Stimulated activated CD4-positive, alpha-beta T cell treated with anti-CD3 and anti-CD28 coated beads, Interleukin-2, amount 100 ng/mL, for 24 hours (primary cell): ENCODE results near the gene GPR142.

Experiments
- DNase-seq, 2 donors: peaks; one replicate each; pipeline ENCODE4 v3.0.0-alpha.2; 2020

Gene GPR142

GRCh38 chr17:74367206-74367605 lies at the start of gene GPR142:
Gene GPR142, plus strand, starts transcription at chr17:74367506. Its CDS starts 2,035 bp downstream, at chr17:74369541.
- no peak for DNase-seq

- no peak for DNase-seq
Measured at GRCh38 chr17:74318391-74318790, 48.9 kb upstream of the GPR142 start.

GRCh38 chr17:74324521-74324920 lies 42.8 kb upstream of the GPR142 start:
- no peak for DNase-seq

DNA sequence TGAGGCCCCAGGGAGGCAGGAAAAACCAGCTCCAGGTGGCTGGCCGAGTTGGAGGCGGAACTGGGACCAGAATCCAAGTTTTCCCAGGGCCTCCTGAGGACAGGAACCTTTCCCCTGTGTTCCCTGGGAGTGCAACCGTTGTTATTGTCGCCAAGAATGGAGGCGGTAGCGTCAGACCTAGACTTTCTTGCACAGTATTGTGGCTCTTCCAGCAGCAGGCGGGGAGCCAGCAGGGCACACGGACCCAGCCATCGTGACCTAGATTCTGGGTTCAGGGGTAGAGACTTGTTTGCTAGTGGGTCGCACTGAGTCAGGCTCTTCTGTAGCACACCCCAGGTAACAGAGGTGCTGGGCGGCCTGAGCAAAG lies 41.9 kb upstream of the GPR142 start:
- no peak for DNase-seq

DNA sequence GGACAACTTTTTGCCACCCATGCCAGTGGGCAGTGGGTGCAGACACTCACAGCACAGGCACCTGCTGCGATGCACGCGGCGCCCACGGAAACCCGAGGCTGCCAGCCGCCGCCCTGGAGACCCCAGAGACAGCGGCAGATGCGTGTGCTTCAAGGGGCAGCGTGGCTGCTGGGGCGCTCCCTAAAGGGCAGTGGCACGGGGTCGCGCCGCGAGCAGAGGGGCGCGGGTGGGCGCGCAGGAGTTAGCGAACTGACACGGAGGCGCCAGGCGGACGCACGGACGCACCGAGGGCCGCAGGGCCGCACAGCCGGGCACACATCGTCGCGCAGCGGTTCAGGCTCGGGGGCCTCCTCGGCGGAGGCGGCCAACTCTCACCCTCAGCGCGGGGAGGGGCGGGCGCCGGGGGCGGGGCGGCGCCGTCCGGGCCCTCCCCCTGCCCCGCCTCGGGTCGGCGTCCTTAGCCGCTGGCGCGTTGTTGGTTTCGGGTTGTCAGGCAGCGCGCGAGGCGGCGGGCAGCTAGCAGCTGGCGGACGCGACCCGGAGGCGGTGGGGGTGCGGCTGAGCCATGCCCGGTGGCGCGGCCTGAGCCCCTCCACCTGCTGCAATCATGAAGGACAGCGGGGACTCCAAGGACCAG lies 41.4 kb upstream of the GPR142 start, which contains the start of gene KIF19:
TSS of gene KIF19 (plus strand) at position 484 of the 637 bp plus-strand sequence. CDS start at position 608, 124 bp downstream.
- peak; percentile 54 to 70 for DNase-seq

DNA sequence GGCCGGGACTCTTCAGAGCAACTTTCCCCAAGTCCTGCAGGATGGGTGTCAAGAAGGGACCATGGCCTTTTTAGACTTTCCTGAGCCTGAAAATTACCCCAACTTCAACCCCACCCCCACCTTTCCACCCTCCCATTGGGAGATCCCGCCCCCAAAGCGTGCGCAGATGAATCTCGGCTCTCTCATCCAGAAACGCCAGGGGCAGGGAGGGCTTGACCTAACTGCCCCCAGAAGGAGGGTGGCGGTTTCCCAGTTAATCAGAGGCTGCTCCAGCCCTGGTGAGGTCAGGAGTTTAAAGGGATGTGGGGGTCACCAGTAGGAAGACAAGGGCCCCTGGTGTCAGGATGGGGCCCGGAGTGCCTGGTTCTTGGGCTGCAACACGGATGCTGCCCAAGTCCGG lies 40.8 kb upstream of the GPR142 start:
- DNase-seq = no peak

GRCh38 chr17:74328487-74328886 lies 38.8 kb upstream of the GPR142 start:
- DNase-seq = no peak

DNA sequence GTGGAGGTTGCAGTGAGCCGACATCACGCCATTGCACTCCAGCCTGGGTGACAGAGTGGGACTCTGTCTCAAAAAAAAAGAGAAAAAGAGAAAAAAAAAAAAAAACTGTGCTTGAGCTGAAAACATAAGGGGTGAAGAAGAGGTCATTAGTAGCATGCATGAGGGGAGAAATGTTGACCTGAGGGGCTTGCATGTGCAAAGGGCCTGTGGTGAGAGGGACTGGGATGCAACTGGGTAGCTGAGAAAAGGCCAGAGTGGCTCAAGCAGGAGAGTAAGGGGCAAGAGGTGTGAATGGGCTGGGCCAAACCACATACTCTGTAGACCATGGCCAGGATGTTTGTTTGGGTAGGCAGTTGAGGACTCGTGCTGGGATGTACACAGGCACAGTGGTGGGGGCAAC lies 37.9 kb upstream of the GPR142 start:
- DNase-seq = no peak

GRCh38 chr17:74330446-74330845 lies 36.9 kb upstream of the GPR142 start:
- no peak for DNase-seq

DNA sequence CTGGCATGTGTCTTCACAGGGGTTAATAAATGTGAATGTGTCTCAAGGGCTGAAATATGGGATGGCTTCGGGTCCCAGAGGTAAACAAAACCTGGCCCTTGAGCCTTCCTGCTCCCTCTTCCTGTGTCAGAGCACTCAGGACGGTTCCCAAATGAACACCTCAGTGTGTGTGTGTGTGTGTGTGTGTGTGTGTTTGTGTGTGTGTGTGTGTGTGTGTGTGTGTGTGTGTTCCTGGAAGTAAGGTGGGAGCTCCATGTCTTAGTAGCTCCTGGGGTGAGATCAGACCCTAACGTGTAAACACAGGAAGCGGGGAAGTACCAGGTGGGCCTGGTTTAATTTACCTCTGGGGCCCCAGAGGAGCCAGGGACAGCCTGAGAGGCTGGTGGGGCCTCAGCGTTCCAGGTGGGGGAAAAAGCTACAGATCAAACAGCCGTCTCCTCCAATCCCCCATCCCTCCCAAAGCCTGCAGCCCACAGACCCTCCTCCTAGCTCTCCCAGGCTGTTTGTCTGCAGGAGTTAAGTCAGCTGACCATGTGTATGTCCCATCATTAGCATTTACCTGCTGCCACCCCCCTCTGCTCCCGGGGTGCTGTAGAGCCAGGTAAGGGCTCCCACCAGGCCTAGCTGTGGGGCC lies 35.2 kb upstream of the GPR142 start:
- DNase-seq = no peak

GRCh38 chr17:74332763-74333283 lies 34.5 kb upstream of the GPR142 start:
- DNase-seq = no peak

DNA sequence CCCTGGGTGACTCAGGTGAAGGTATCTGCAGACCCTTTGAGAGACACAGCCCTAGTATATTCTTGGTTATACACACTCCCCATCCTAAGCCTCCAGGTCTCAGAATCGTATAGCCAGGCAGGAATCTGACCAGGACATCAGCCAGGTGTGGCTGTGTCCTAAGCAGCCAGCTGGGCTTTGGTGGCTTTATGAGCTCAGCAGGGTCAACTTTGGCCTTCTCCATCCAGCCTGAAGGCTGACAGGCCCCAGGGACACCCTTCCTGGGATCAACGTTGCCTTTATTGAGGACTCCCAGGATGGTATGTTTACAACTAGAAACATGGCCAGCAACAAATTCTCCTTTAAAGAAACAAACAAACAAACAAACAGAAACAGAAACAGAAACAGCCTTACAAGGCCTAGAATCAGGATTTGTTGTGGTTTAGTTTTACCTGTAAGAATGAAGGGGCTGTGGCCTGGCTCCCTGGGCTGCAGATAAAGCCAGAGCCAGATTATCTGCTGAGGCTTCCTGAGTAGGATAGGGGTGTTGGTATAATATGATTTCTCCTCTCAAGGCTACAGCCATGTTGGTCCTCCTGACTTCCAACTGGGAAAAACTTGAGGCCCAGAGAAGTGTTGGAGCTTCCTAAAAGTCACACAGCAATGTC lies 32.8 kb upstream of the GPR142 start:
- no peak for DNase-seq

GRCh38 chr17:74335529-74336062 lies 31.7 kb upstream of the GPR142 start:
- no peak for DNase-seq

GRCh38 chr17:74336307-74336706 lies 31.0 kb upstream of the GPR142 start:
- no peak for DNase-seq

DNA sequence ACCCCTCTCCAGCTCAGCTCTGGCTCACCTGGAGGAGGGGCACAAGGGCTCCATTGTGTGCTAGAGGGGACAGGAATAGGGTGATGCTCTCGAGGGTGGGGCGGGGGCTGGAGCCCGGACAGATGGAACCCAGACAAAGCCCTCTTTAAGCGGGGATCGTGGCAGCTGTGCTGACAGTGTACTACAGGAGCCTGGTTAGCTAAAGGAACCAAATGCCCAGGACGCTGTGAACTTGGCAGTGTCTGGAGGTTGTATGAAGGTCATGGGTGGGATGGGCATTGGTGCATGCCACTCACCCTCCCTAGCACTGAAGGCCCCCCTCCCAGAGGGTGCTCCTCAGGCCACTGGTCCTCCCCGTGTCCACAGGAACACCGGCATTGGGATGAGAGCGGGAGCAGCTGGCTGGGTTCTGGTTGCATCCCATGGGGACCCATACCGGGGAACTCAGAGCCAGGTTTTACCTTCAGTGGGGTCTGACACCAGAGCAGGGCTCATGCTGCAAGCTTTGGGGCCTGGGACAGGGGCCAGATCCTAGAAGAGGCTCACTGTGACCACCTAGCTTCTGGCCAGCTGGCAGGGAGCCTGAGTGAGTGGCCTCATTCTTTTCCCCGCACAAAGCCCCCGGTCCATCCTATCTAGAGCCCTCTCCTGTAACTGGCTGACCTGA lies 29.3 kb upstream of the GPR142 start:
- DNase-seq = no peak

- no peak for DNase-seq
Measured at GRCh38 chr17:74339537-74340195, 27.6 kb upstream of the GPR142 start.

DNA sequence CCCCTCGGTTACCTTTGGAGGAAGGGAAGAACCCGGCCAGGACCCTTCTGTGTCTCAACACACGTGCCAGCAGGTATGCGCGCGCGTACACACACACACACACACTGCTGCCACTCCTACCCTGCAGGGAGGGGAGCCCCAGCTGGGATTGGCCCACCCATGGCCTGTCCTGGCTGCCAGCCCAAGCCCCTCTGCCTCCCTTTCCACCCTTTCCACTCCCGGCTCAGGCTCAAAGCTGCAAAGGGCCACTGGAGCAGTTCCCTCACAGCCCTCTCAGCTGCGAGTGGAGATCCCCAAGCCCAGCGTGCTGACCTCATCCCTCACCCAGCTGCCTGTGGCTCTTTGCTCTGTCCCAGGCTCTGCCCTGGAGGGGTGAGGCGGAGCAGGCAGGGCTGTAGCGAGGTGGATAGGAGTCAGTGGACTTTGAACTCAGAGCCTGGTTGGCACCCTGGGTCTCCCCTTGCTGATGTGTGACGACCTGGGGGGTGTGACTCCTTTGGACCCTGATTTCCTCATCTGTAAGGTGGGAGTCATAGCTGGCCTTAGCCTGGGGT lies 26.8 kb upstream of the GPR142 start:
- DNase-seq = no peak

DNA sequence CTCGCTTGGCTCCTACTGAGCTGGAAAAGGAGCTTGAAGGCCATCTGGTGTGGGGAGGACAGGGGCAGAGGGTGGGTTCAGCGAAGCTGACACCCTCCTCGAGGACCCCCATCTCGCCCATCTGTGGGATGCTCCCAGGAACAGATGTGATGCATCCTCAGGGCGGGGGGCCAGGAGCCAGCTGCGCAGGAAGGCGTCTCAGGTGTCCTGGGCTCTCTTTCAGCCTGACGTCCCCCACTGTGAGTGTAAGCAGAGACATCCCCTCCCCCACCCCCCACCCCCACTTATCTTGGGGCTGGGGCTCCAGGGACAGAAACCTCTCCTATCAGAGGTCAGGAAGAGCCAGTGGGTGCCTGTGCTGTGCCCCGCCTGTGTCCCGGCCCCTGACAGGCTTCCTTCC lies 25.1 kb upstream of the GPR142 start:
- DNase-seq = no peak

- DNase-seq = no peak
Measured at GRCh38 chr17:74343121-74343520, 24.2 kb upstream of the GPR142 start.

- no peak for DNase-seq
Measured at GRCh38 chr17:74343526-74344284, 23.6 kb upstream of the GPR142 start.

- DNase-seq = no peak
Measured at GRCh38 chr17:74344658-74345057, 22.6 kb upstream of the GPR142 start.
